Activated CD4-positive, alpha-beta memory T cell treated with anti-CD3 and anti-CD28 coated beads, Interleukin-2, amount 10 ng/mL, durations not matched to agents 7 days and 5 days (primary cell): ENCODE data around the gene ZNF692. TPM values are rescaled to one million over a fixed set of nuclear protein-coding genes. Genes with fewer than 3 reads are reported as not detected.
"Not testable (repeated sequence)": the region's sequence is repeated elsewhere in the genome, so short reads cannot be mapped to it uniquely, and the experiment has no call there.

ENCODE experiments used
- CTCF ChIA-PET: fragments of 350-600 bp; sonication (Branson Sonifier 250); formaldehyde crosslinking; loops from one replicate; lab custom pipeline; 2021; ENCODE audit warnings: antibody characterized with exemption, inconsistent platforms; lab: Charles Lee
- POLR2A ChIA-PET: fragments of 350-600 bp; sonication (Branson Sonifier 250); formaldehyde crosslinking; loops from one replicate; lab custom pipeline; 2021; ENCODE audit warnings: antibody characterized with exemption; lab: Charles Lee
- DNase-seq: peaks from one replicate; pipeline ENCODE4 v3.0.0-alpha.2; 2020
- H3K27ac Mint-ChIP-seq: one replicate; pipeline ENCODE4 v1.8.0; 2021; ENCODE audit warnings: mild to moderate bottlenecking, mixed read lengths
- H3K27me3 Mint-ChIP-seq: one replicate; pipeline ENCODE4 v1.8.0; 2021; ENCODE audit warnings: mixed read lengths
- H3K36me3 Mint-ChIP-seq: one replicate; pipeline ENCODE4 v1.8.0; 2021; ENCODE audit warnings: low read depth, mixed read lengths
- H3K4me1 Mint-ChIP-seq: one replicate; pipeline ENCODE4 v1.8.0; 2021; ENCODE audit warnings: mixed read lengths
- H3K4me3 Mint-ChIP-seq: one replicate; pipeline ENCODE4 v1.8.0; 2021; ENCODE audit warnings: mild to moderate bottlenecking, mixed read lengths
- H3K9me3 Mint-ChIP-seq: one replicate; pipeline ENCODE4 v1.8.0; 2021; ENCODE audit warnings: mixed read lengths
- total RNA-seq, 2 experiments: library from RNA; stranded (reverse); gene quantifications; one replicate each; pipeline ENCODE4 v1.2.3, GENCODE V29; 2021

The ZNF692 gene
- total RNA-seq, 2 experiments from 2014 or later, result 45.9 to 49.8 TPM

- H3K27me3 Mint-ChIP-seq, result peaks cover 43% of the 10 kb centered on the region
- no peak overlapping the region for H3K27ac Mint-ChIP-seq
- DNase-seq, result no peak
- H3K4me3 Mint-ChIP-seq, result no peak overlapping the region
- no peaks in the 10 kb centered on the region for H3K36me3 Mint-ChIP-seq
- no peaks in the 10 kb centered on the region for H3K4me1 Mint-ChIP-seq
- H3K9me3 Mint-ChIP-seq, result no peaks in the 10 kb centered on the region
- ChIA-PET CTCF (interaction anchor here (1.3 kb wide), 1 partner anchor 11 kb away, joined by 3 read pairs; no protein-coding TSS in a partner anchor), POLR2A (interaction anchor here (0.6 kb wide), 1 partner anchor 70 kb away, joined by 3 read pairs; no protein-coding TSS in a partner anchor)
Measured at GRCh38 chr1:248892590-248892989, 33.7 kb upstream of the ZNF692 start.

DNA sequence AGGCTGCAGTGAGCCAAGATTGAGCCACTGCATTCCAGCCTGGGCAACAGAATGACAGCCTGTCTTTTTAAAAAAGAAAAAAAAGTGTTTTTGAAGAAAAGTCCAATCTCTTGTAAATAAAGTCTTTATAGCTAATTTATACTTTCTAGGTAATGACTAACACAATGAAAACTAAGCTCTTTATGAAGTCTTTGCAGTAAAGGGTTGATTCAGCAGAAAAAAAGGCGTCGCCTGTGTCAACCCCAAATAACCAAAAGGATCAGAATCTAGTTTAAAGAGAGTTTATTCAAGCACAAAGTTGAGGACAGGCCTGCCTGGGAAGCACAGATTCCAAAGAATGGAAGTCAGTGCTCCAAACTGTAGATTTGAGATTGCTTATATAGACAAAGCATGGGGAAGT lies 32.9 kb upstream of the ZNF692 start:
- H3K9me3 Mint-ChIP-seq, result no peaks in the 10 kb centered on the region
- ChIA-PET POLR2A (no interaction called here), CTCF (interaction anchor here (1.3 kb wide), 1 partner anchor 12 kb away, joined by 3 read pairs; no protein-coding TSS in a partner anchor)
- H3K36me3 Mint-ChIP-seq, result no peaks in the 10 kb centered on the region
- H3K27me3 Mint-ChIP-seq, result peaks cover 42% of the 10 kb centered on the region
- no peak overlapping the region for H3K27ac Mint-ChIP-seq
- no peak for DNase-seq
- no peaks in the 10 kb centered on the region for H3K4me1 Mint-ChIP-seq
- no peak overlapping the region for H3K4me3 Mint-ChIP-seq

DNA sequence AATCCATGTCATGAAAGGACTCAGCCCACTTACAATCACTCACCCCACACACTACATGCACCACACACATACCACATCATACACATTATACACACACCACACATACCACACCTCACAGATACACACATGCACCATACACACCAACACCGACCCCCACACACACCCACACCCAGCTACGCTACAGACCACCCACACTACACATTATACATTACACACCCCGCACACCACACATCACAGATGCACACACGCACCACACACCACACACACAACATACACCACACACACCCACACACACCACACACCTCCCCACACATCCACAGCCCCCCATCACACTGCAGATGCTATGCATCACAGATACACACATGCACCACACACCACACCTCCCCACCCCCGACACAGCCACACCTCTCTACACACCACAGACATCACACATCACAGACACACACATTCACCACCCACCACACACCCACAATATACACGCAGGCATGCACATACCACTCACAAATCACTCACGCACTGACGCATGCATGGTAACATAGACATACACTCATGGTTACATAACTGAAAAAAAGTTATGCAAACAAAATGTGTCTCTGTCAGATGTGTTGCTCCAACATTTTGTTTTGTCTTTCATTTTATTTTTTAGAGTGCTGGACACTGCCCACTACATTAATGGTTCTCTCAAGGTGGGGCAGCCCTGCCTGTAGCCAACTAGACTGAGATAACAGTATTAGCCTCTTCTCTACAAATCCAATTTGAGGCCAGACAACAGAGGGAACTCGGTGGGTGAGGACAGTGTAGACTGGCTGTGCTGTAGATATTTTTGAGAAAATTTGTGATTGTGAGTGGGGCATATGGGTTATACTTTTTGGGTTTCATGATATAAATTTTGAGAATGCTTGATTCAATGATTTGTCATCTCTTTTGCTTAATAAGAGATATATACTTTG lies 31.9 kb upstream of the ZNF692 start:
- no peak for DNase-seq
- POLR2A ChIA-PET, result no interaction called here
- Mint-ChIP-seq H3K27me3 (peaks cover 41% of the 10 kb centered on the region), H3K4me3 (no peak overlapping the region), H3K27ac (no peak overlapping the region), H3K4me1 (no peaks in the 10 kb centered on the region), H3K9me3 (no peaks in the 10 kb centered on the region), H3K36me3 (no peaks in the 10 kb centered on the region)
- CTCF ChIA-PET, result no interaction called here

DNA sequence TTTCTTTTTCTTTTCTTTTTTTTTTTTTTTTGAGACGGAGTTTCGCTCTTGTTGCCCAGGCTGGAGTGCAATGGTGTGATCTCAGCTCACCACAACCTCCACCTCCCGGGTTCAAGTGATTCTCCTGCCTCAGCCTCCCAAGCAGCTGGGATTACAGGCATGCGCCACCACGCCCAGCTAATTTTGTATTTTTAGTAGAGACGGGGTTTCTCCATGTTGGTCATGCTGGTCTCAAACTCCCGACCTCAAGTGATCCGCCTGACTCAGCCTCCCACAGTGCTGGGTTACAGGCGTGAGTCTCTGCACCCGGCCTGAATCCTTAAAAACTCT lies 31.0 kb upstream of the ZNF692 start:
- H3K27me3 Mint-ChIP-seq, result peaks cover 44% of the 10 kb centered on the region
- H3K4me1 Mint-ChIP-seq, H3K27ac Mint-ChIP-seq, H3K36me3 Mint-ChIP-seq, POLR2A ChIA-PET, DNase-seq, H3K9me3 Mint-ChIP-seq, H3K4me3 Mint-ChIP-seq, CTCF ChIA-PET: not testable (repeated sequence)

- Mint-ChIP-seq H3K27ac (no peak overlapping the region), H3K4me1 (no peaks in the 10 kb centered on the region), H3K36me3 (no peaks in the 10 kb centered on the region), H3K9me3 (no peaks in the 10 kb centered on the region), H3K27me3 (peaks cover 25% of the 10 kb centered on the region), H3K4me3 (no peak overlapping the region)
- POLR2A ChIA-PET, result interaction anchor here (0.9 to 1.1 kb wide), 2 partner anchors 19 to 49 kb away, joined by 3 read pairs; partner anchors contain the start of genes PGBD2 and ZNF672
- no peak for DNase-seq
- CTCF ChIA-PET, result interaction anchor here (1.6 kb wide), 1 partner anchor 14 kb away, joined by 7 read pairs; no protein-coding TSS in a partner anchor
Measured at GRCh38 chr1:248886237-248886895, 27.5 kb upstream of the ZNF692 start.

GRCh38 chr1:248885646-248886045 lies 26.8 kb upstream of the ZNF692 start:
- Mint-ChIP-seq H3K27ac (no peak overlapping the region), H3K4me3 (no peak overlapping the region), H3K4me1 (no peaks in the 10 kb centered on the region), H3K9me3 (no peaks in the 10 kb centered on the region), H3K36me3 (no peaks in the 10 kb centered on the region), H3K27me3 (peaks cover 22% of the 10 kb centered on the region)
- DNase-seq, result no peak
- POLR2A ChIA-PET, result no interaction called here
- CTCF ChIA-PET, result interaction anchor here (1.0 to 1.6 kb wide), 2 partner anchors 11 to 15 kb away, joined by 3 to 7 read pairs; no protein-coding TSS in a partner anchor

DNA sequence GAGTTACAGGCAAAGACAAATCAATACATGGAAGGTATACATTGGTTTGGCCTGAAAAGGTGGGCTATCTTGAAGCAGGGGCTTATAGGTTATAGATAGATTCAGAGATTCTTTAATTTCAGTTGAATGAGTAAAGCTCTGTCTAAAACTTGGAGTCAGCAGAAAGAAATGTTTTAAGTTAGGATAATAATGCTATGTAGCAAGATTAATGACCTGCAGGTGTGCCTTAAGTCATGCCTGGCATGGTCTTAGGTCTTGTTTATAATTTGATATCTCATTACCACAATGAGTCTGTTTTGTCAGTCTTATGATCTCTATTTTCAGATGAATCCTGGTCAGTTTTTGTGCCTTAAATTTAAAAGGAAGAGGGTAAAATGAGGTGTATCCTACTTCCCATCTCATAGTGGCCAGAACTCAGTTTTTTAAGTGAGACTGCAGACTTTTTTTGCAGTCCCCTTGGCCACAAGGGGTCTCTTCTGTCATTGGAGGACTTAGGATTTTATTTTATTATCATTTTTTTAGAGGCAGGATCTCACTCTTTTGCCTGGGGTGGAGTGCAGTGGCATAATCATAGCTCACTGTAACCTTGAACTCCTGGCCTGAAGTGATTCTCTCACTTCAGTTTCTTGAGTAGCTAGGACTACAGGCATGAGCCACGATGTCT lies 25.9 kb upstream of the ZNF692 start:
- no peaks in the 10 kb centered on the region for H3K36me3 Mint-ChIP-seq
- H3K27me3 Mint-ChIP-seq, result peaks cover 24% of the 10 kb centered on the region
- ChIA-PET POLR2A (no interaction called here), CTCF (interaction anchor here (1.0 kb wide), 1 partner anchor 11 kb away, joined by 3 read pairs; no protein-coding TSS in a partner anchor)
- no peaks in the 10 kb centered on the region for H3K4me1 Mint-ChIP-seq
- DNase-seq, result no peak
- H3K27ac Mint-ChIP-seq, result no peak overlapping the region
- no peaks in the 10 kb centered on the region for H3K9me3 Mint-ChIP-seq
- H3K4me3 Mint-ChIP-seq, result no peak overlapping the region

DNA sequence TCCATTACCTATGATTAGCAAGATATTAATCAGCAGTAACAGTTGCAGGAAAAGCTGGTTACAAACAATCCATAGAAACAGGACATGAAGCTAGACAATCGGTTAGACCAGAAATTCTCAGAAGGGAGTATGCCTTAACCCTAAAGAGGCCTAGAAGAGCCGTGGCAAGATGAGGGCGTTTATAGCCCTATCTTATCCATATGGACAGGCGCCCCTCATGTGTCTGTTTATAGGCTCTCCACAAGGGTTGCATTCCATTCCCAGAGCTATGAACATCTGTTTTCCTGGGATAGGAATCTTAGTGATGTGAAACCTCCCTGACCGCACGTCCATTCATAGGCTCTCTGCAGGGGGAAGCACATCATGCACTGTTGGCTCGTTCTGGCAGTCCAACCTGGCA lies 23.5 kb upstream of the ZNF692 start:
- DNase-seq, H3K9me3 Mint-ChIP-seq, H3K27ac Mint-ChIP-seq, H3K36me3 Mint-ChIP-seq, CTCF ChIA-PET, H3K4me1 Mint-ChIP-seq, H3K4me3 Mint-ChIP-seq: not testable (repeated sequence)
- POLR2A ChIA-PET, result interaction anchor here (1.4 kb wide), 1 partner anchor 24 kb away, joined by 3 read pairs; no protein-coding TSS in a partner anchor
- H3K27me3 Mint-ChIP-seq, result peaks cover 31% of the 10 kb centered on the region

DNA sequence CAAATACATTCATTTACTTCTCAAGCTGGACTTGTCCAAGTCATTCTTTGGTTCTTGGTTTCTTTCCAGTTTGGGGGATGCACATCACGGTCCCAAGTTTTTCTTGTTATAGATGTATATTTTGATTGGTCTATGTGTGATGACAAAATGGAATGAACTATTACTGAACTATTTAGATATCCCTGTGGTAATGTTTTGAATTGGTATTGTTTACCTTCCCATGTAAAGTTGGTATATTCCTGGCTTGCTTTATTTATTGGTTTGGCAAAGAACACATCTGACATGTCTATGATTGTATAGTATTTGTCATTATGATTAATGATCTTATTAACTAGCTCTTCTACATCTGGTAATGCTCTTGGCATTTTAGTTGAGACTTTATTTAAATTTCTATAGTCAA lies 22.4 kb upstream of the ZNF692 start:
- no peaks in the 10 kb centered on the region for H3K9me3 Mint-ChIP-seq
- CTCF ChIA-PET, result no interaction called here
- no peaks in the 10 kb centered on the region for H3K4me1 Mint-ChIP-seq
- no peak overlapping the region for H3K4me3 Mint-ChIP-seq
- no peak for DNase-seq
- no peak overlapping the region for H3K27ac Mint-ChIP-seq
- no peaks in the 10 kb centered on the region for H3K36me3 Mint-ChIP-seq
- H3K27me3 Mint-ChIP-seq, result peaks cover 27% of the 10 kb centered on the region
- POLR2A ChIA-PET, result no interaction called here

GRCh38 chr1:248873993-248874533 lies 15.2 kb upstream of the ZNF692 start:
- peaks cover 4% of the 10 kb centered on the region for H3K27me3 Mint-ChIP-seq
- peak overlapping the region; percentile 81 for H3K4me3 Mint-ChIP-seq
- peaks cover 22% of the 10 kb centered on the region for H3K4me1 Mint-ChIP-seq
- POLR2A ChIA-PET, result interaction anchor here (0.8 to 4.2 kb wide), 6 partner anchors 11 to 53 kb away, joined by 3 to 37 read pairs (median 6); partner anchors contain the start of genes ZNF672 and ZNF692
- H3K36me3 Mint-ChIP-seq, result peaks cover 13% of the 10 kb centered on the region
- peak; percentile 84 for DNase-seq
- H3K27ac Mint-ChIP-seq, result peak overlapping the region; percentile 84
- no peaks in the 10 kb centered on the region for H3K9me3 Mint-ChIP-seq
- CTCF ChIA-PET, result interaction anchor here (0.6 to 1.8 kb wide), 8 partner anchors 9 to 52 kb away, joined by 3 to 15 read pairs (median 3); partner anchors contain the start of genes SH3BP5L, ZNF672 and ZNF692

DNA sequence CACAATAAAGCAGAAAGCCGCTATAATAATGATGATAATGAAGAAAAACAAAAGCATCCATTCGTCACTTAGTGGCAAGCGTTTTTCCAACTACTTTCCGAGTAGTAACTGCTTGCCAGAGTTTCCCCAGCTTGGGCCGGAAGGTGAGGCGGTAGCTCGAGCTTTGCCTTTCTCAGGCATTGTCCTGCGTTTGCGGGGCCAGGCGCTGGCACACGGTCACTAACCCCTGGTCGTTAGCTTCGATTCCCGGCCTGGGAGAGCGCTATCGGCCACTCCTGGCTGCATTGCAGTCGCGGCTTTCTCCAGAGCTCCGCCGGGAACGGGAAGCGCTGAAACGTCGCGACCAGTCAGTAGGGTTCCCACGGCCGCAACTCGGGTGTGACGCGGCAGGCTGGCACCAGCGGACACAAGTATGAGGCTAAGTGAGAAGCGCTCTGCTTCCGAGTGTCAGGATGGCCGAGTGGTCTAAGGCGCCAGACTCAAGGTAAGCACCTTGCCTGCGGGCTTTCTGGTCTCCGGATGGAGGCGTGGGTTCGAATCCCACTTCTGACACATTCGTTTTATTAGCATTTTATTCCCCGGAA lies 14.6 kb upstream of the ZNF692 start:
- Mint-ChIP-seq H3K9me3 (no peaks in the 10 kb centered on the region), H3K4me3 (peak overlapping the region; percentile 81), H3K27me3 (peaks cover 2% of the 10 kb centered on the region), H3K27ac (peak overlapping the region; percentile 84), H3K4me1 (peaks cover 22% of the 10 kb centered on the region), H3K36me3 (peaks cover 13% of the 10 kb centered on the region)
- DNase-seq, result peak; percentile 93
- CTCF ChIA-PET, result interaction anchor here (0.6 to 1.8 kb wide), 8 partner anchors 8 to 52 kb away, joined by 3 to 15 read pairs (median 3); partner anchors contain the start of genes SH3BP5L, ZNF672 and ZNF692
- POLR2A ChIA-PET, result interaction anchor here (0.8 to 4.2 kb wide), 9 partner anchors 11 to 53 kb away, joined by 3 to 37 read pairs (median 5); partner anchors contain the start of genes PGBD2, SH3BP5L, ZNF672 and ZNF692
